H1 (cell line): ENCODE measurements around the gene SHMT2. TPM values are rescaled to one million over a fixed set of nuclear protein-coding genes. Genes with fewer than 3 reads are reported as not detected.

Experiments
- CTCF ChIA-PET: fragments of 300-600 bp; sonication (Branson Sonifier 250); formaldehyde crosslinking; loops from one replicate; lab custom pipeline; 2021; ENCODE audit not compliant: partially characterized antibody; lab: Charles Lee
- POLR2A ChIA-PET: fragments of 300-600 bp; sonication (Branson Sonifier 250); formaldehyde crosslinking; loops from one replicate; lab custom pipeline; 2021; ENCODE audit warnings: inconsistent platforms; ENCODE audit not compliant: partially characterized antibody; lab: Charles Lee
- DNase-seq, 2 experiments: peaks; one replicate each; pipeline versions ENCODE4 v3.0.0 to v3.0.0-alpha.2; 2010 to 2022; ENCODE audit warnings: low spot score in 2 of 2, low read depth in 1 of 2, mixed read lengths in 1 of 2
- FAIRE-seq: peaks from 2 replicates; lab custom pipeline; 2011; peaks lifted over from hg19 to GRCh38; lab: Jason Lieb, UNC
- H2AFZ ChIP-seq: 2 replicates; pipeline ENCODE4 v1.8.1; 2012; ENCODE audit warnings: low read length, inconsistent platforms
- H2AK5ac ChIP-seq: 2 replicates; pipeline ENCODE4 v1.6.1; 2013; ENCODE audit warnings: low read depth, low read length
- H2BK120ac ChIP-seq: replicated peaks from 2 replicates; pipeline ENCODE3; 2013; ENCODE audit warnings: low read depth, low read length, inconsistent platforms
- H2BK12ac ChIP-seq: 2 replicates; pipeline ENCODE4 v1.6.1; 2013; ENCODE audit warnings: low read depth, low read length
- H2BK15ac ChIP-seq: 2 replicates; pipeline ENCODE4 v1.6.1; 2013; ENCODE audit warnings: low read length
- H2BK20ac ChIP-seq: 2 replicates; pipeline ENCODE4 v1.6.1; 2013; ENCODE audit warnings: low read length
- H2BK5ac ChIP-seq: 2 replicates; pipeline ENCODE4 v1.6.1; 2013; ENCODE audit warnings: low read depth, low read length
- H3K14ac ChIP-seq: 2 replicates; pipeline ENCODE4 v1.6.1; 2013; ENCODE audit warnings: inconsistent platforms; ENCODE audit not compliant: insufficient read length
- H3K18ac ChIP-seq: 2 replicates; pipeline ENCODE4 v1.6.1; 2013; ENCODE audit warnings: low read length; ENCODE audit errors: extremely low read depth
- H3K23ac ChIP-seq: 2 replicates; pipeline ENCODE4 v1.6.1; 2013; ENCODE audit warnings: inconsistent platforms; ENCODE audit not compliant: insufficient read length
- H3K23me2 ChIP-seq: 2 replicates; pipeline ENCODE4 v1.6.1; 2013; ENCODE audit warnings: low read depth, low read length
- H3K27ac ChIP-seq: 2 replicates; pipeline ENCODE4 v1.6.1; 2011; ENCODE audit warnings: low read depth, low read length, inconsistent platforms
- H3K27me3 ChIP-seq, 4 experiments: replicated peaks in 1 of 4; 1 replicate in 1 of 4; 2 replicates in 3 of 4; pipeline versions ENCODE4 v1.6.1 to v1.8.1; 2011 to 2013; ENCODE audit warnings: low read length in 3 of 4, mild to moderate bottlenecking in 3 of 4, inconsistent platforms in 2 of 4, mixed read lengths in 2 of 4, moderate library complexity in 1 of 4; ENCODE audit not compliant: control insufficient read depth in 3 of 4, insufficient read depth in 3 of 4; ENCODE audit errors: extremely low read depth in 1 of 4
- H3K36me3 ChIP-seq, 4 experiments: 2 replicates each; pipeline versions ENCODE4 v1.6.1 to v1.8.1; 2011 to 2013; ENCODE audit warnings: mild to moderate bottlenecking in 4 of 4, low read length in 3 of 4, moderate library complexity in 2 of 4, control low read depth in 1 of 4, inconsistent platforms in 1 of 4; ENCODE audit not compliant: insufficient read depth in 4 of 4, control insufficient read depth in 2 of 4
- H3K4ac ChIP-seq: replicated peaks from 2 replicates; pipeline ENCODE3; 2013; ENCODE audit warnings: low read length, low read depth, mixed read lengths, inconsistent platforms; ENCODE audit not compliant: insufficient read length
- H3K4me1 ChIP-seq, 4 experiments: replicated peaks in 1 of 4; 1 replicate in 1 of 4; 2 replicates in 3 of 4; pipeline versions ENCODE4 v1.6.1 to v1.8.1; 2011 to 2013; ENCODE audit warnings: low read length in 3 of 4, inconsistent platforms in 2 of 4, mixed read lengths in 1 of 4; ENCODE audit not compliant: insufficient read depth in 4 of 4, control insufficient read depth in 3 of 4
- H3K4me2 ChIP-seq, 2 experiments: 2 replicates each; pipeline versions ENCODE4 v1.6.1 to v1.8.1; 2011 to 2013; ENCODE audit warnings: low read depth in 2 of 2, low read length in 2 of 2, control low read depth in 1 of 2, inconsistent platforms in 1 of 2, mild to moderate bottlenecking in 1 of 2; ENCODE audit not compliant: insufficient read depth in 1 of 2
- H3K4me3 ChIP-seq, 4 experiments: fragments of 200-600, 300-600 bp in 1 of 4; sonication (generic), shearing (Covaris generic), sonication (Bioruptor Twin) in 1 of 4; 2 replicates each; pipeline versions ENCODE4 v1.5.1 to v1.8.1; 2011 to 2016; ENCODE audit warnings: low read length in 4 of 4, low read depth in 3 of 4, control low read depth in 2 of 4, inconsistent platforms in 2 of 4, mild to moderate bottlenecking in 2 of 4, mixed read lengths in 1 of 4, moderate library complexity in 1 of 4; ENCODE audit not compliant: insufficient read depth in 2 of 4; ENCODE audit errors: extremely low read depth in 1 of 4
- H3K56ac ChIP-seq: replicated peaks from 2 replicates; pipeline ENCODE3; 2013; ENCODE audit warnings: low read depth, mild to moderate bottlenecking, mixed read lengths, low read length, inconsistent platforms; ENCODE audit not compliant: insufficient read length
- H3K79me1 ChIP-seq: 2 replicates; pipeline ENCODE4 v1.6.1; 2013; ENCODE audit warnings: low read depth, low read length, control low read depth
- H3K79me2 ChIP-seq, 2 experiments: 2 replicates each; pipeline versions ENCODE4 v1.6.1 to v1.8.1; 2012 to 2013; ENCODE audit warnings: low read length in 2 of 2, mild to moderate bottlenecking in 2 of 2, inconsistent platforms in 1 of 2; ENCODE audit not compliant: insufficient read depth in 2 of 2, control insufficient read depth in 1 of 2
- H3K9ac ChIP-seq, 4 experiments: replicated peaks in 1 of 4; 1 replicate in 1 of 4; 2 replicates in 3 of 4; pipeline versions ENCODE4 v1.6.1 to v1.8.1; 2011 to 2013; ENCODE audit warnings: low read depth in 3 of 4, low read length in 3 of 4, control low read depth in 2 of 4, mild to moderate bottlenecking in 2 of 4, moderate library complexity in 2 of 4, inconsistent platforms in 1 of 4; ENCODE audit errors: extremely low read depth in 1 of 4
- H3K9me3 ChIP-seq, 2 experiments: 2 replicates each; pipeline versions ENCODE4 v1.6.1 to v1.8.1; 2012 to 2013; ENCODE audit warnings: mild to moderate bottlenecking in 2 of 2, moderate library complexity in 2 of 2, control low read depth in 1 of 2, inconsistent platforms in 1 of 2, low read depth in 1 of 2, low read length in 1 of 2, mixed read lengths in 1 of 2; ENCODE audit not compliant: insufficient read depth in 2 of 2
- H4K20me1 ChIP-seq, 2 experiments: replicated peaks in 1 of 2; 2 replicates each; pipeline versions ENCODE3 to v1.8.1; 2011 to 2013; ENCODE audit warnings: inconsistent platforms in 2 of 2, low read length in 2 of 2, mild to moderate bottlenecking in 1 of 2; ENCODE audit not compliant: insufficient read depth in 2 of 2, control insufficient read depth in 1 of 2
- H4K5ac ChIP-seq: 2 replicates; pipeline ENCODE4 v1.6.1; 2013; ENCODE audit warnings: low read length, low read depth, mixed read lengths, inconsistent platforms; ENCODE audit not compliant: insufficient read length
- H4K8ac ChIP-seq: 2 replicates; pipeline ENCODE4 v1.8.0; 2013; ENCODE audit warnings: mild to moderate bottlenecking, moderate library complexity, low read length, inconsistent platforms; ENCODE audit not compliant: insufficient read depth; ENCODE audit errors: extremely low read depth
- H4K91ac ChIP-seq: replicated peaks from 2 replicates; pipeline ENCODE3; 2013; ENCODE audit warnings: low read length, mixed read lengths, inconsistent platforms; ENCODE audit not compliant: insufficient read length
- ASH2L ChIP-seq: fragments of 200-600, 300-600 bp; sonication (generic); IDR thresholded peaks from one replicate; pipeline ENCODE4 v1.7.1; 2017; ENCODE audit warnings: low read length
- ATF2 ChIP-seq: IDR thresholded peaks from 2 replicates; pipeline ENCODE4 v1.6.1; 2012; ENCODE audit warnings: low read length, inconsistent platforms
- BCL11A ChIP-seq, 2 experiments: IDR thresholded peaks; one replicate each; pipeline ENCODE4 v1.6.1; 2011; ENCODE audit warnings: low read depth in 2 of 2, low read length in 2 of 2, mild to moderate bottlenecking in 2 of 2
- CBX5 ChIP-seq: fragments of 300-800, 300-1000 bp; sonication (generic); IDR thresholded peaks from 2 replicates; pipeline ENCODE4 v1.7.1; 2016; ENCODE audit warnings: antibody characterized with exemption, low read length, low read depth
- CBX8 ChIP-seq: fragments of 300-800, 300-1000 bp; sonication (generic); IDR thresholded peaks from 2 replicates; pipeline ENCODE4 v1.7.1; 2016; ENCODE audit warnings: low read depth, low read length, borderline replicate concordance
- CEBPB ChIP-seq: IDR thresholded peaks from 2 replicates; pipeline ENCODE4 v1.6.1; 2012; ENCODE audit warnings: low read depth, low read length
- EP300 ChIP-seq, 2 experiments: IDR thresholded peaks; 1 replicate in 1 of 2; 2 replicates in 1 of 2; pipeline ENCODE4 v1.6.1; 2011 to 2012; ENCODE audit warnings: low read depth in 2 of 2, low read length in 2 of 2, mild to moderate bottlenecking in 2 of 2, borderline replicate concordance in 1 of 2, inconsistent platforms in 1 of 2, moderate library complexity in 1 of 2
- POU5F1 ChIP-seq: IDR thresholded peaks from 2 replicates; pipeline ENCODE4 v1.6.1; 2011; ENCODE audit warnings: low read depth, mild to moderate bottlenecking, low read length, moderate library complexity
- SP1 ChIP-seq: IDR thresholded peaks from 2 replicates; pipeline ENCODE4 v1.6.1; 2011; ENCODE audit warnings: low read depth, low read length
- TBP ChIP-seq: IDR thresholded peaks from 2 replicates; pipeline ENCODE4 v1.6.1; 2011; ENCODE audit warnings: low read depth, low read length, improper control_type of control experiment
- WGBS, 2 experiments: shearing (Covaris generic) in 1 of 2; methylation state at CpG; one replicate each; pipeline versions ENCODE4 v1.1.6 to v1.1.7; 2013 to 2015; ENCODE audit warnings: low lambda C conversion rate in 2 of 2, mixed read lengths in 2 of 2, inconsistent platforms in 1 of 2, low coverage in 1 of 2, missing lambda C conversion rate in 1 of 2; ENCODE audit not compliant: insufficient replicate concordance in 2 of 2, insufficient coverage in 1 of 2, insufficient read length in 1 of 2; ENCODE audit errors: extremely low coverage in 1 of 2, missing lambda C conversion rate in 1 of 2; 5-methylcytosine and 5-hydroxymethylcytosine counted together
- polyA plus RNA-seq, 7 experiments: library from polyadenylated mRNA; depleted of rRNA in 3 of 7; stranded (reverse) in 5 of 7; unstranded in 2 of 7; fragments of >200 nt in 5 of 7; fragments of 200-250 nt in 2 of 7; gene quantifications; 1 replicate in 5 of 7; 2 replicates in 1 of 7; 4 replicates in 1 of 7; pipeline versions ENCODE4 v1.2.1 to v1.2.3, GENCODE V29; 2011 to 2013; ENCODE audit warnings: missing spikeins in 2 of 7, mixed read lengths in 2 of 7
- total RNA-seq: library from RNA; stranded (reverse); fragmentation: NEBNext Ultra II Directional; extraction: Animal tissue kit (Norgen Biotek cat#: 25700); gene quantifications from 2 replicates; pipeline ENCODE4 v1.2.1, GENCODE V29; 2021

The SHMT2 gene
- total and polyA plus RNA-seq, 2 of the 8 experiments (the other 6 are each of a cell fraction or from before 2014, with no cell fraction given), result 274 to 520 TPM

GRCh38 chr12:57198329-57198728, 31.2 kb upstream of the SHMT2 start:
- Histone ChIP-seq H2BK120ac (no peak overlapping the region), H3K4ac (no peak overlapping the region), H4K5ac (no peak overlapping the region), H4K20me1 (peaks cover 8 to 28% of the 10 kb centered on the region in 2 experiments), H3K79me1 (no peaks in the 10 kb centered on the region; the same call in 1 of the 2 replicates), H3K18ac (no peak overlapping the region), H4K91ac (no peak overlapping the region), H3K4me3 (no peak overlapping the region), H3K9me3 (no peaks in the 10 kb centered on the region), H3K4me1 (no peaks in the 10 kb centered on the region), H3K36me3 (peaks cover 61 to 99% (median 91%) of the 10 kb centered on the region in 4 experiments), H2BK5ac (no peak overlapping the region), H3K27me3 (no peaks in the 10 kb centered on the region), H2BK20ac (no peak overlapping the region), H2BK12ac (no peak overlapping the region), H2AFZ (no peak overlapping the region), H3K56ac (no peak overlapping the region), H2AK5ac (no peak overlapping the region), H3K27ac (no peak overlapping the region), H3K23me2 (no peaks in the 10 kb centered on the region; the same call in 1 of the 2 replicates), H3K14ac (no peak overlapping the region), H3K23ac (no peak overlapping the region), H3K79me2 (no peaks in the 10 kb centered on the region), H4K8ac (no peak overlapping the region; the same call in 1 of the 2 replicates), H3K4me2 (no peak overlapping the region), H3K9ac (no peak overlapping the region), H2BK15ac (no peak overlapping the region)
- ChIA-PET CTCF (interaction anchor here (0.6 to 20.9 kb wide), 4 partner anchors 10 to 67 kb away, joined by 3 to 389 read pairs (median 18); no protein-coding TSS in a partner anchor), POLR2A (interaction anchor here (1.0 to 6.5 kb wide), 8 partner anchors 12 to 60 kb away, joined by 3 to 53 read pairs (median 4); partner anchors contain the start of gene SHMT2)
- 96% methylated on average over 17 of the region's 17 CpGs; no CpG with 5 or more reads in 1 of the 2 experiments for WGBS, 2 experiments
- FAIRE-seq, result no peak
- TF ChIP-seq ASH2L (no peak), CBX8 (no peak), TBP (no peak), EP300 (IDR thresholded peaks at IDR 0.05; ENCODE audit: borderline replicate concordance in 1 of 2, low read depth in 2 of 2, low read length in 2 of 2) (no peak), SP1 (no peak), ATF2 (no peak), POU5F1 (no peak), CEBPB (no peak), BCL11A (IDR thresholded peaks at IDR 0.05; ENCODE audit: low read depth in 2 of 2, low read length in 2 of 2) (no peak), CBX5 (no peak)
- no peak for DNase-seq
